Measurements from ENCODE around the gene USP6NL. TPM values are rescaled to one million over a fixed set of nuclear protein-coding genes. Genes with fewer than 3 reads are reported as not detected.

Gene USP6NL
- polyA plus RNA-seq, 4 donors, result 4.1 to 18.1 (median 6.5) TPM

GRCh38 chr10:11449761-11450160, 161.7 kb downstream of the USP6NL start:
- Histone ChIP-seq H3K9me3 (ENCODE audit: control insufficient read depth in 2 of 2, insufficient read depth in 1 of 2, low read depth in 1 of 2, low read length in 1 of 2) (no peaks in the 10 kb centered on the region), H3K27ac (ENCODE audit: low read depth in 1 of 3, low read length in 2 of 3) (no peak overlapping the region), H3K4me3 (ENCODE audit: low read depth in 1 of 3, low read length in 3 of 3) (no peak overlapping the region), H3K4me1 (ENCODE audit: control insufficient read depth in 3 of 3, insufficient read depth in 2 of 3, low read depth in 1 of 3, low read length in 2 of 3) (no peaks in the 10 kb centered on the region), H3K27me3 (ENCODE audit: control insufficient read depth in 3 of 3, insufficient read depth in 3 of 3, low read length in 3 of 3) (peaks cover 0 to 4% (median 0%) of the 10 kb centered on the region in 3 donors), H3K36me3 (ENCODE audit: control insufficient read depth in 3 of 3, insufficient read depth in 2 of 3, low read depth in 1 of 3, low read length in 3 of 3) (no peaks in the 10 kb centered on the region)
- 78 to 83% (median 79%) methylated on average over 8 of the region's 8 CpGs for WGBS, 3 donors
- DNase-seq (no peak), FAIRE-seq (no peak)

GRCh38 chr10:11448545-11449244, 162.8 kb downstream of the USP6NL start:
- H3K9me3 ChIP-seq (ENCODE audit: control insufficient read depth in 2 of 2, insufficient read depth in 1 of 2, low read depth in 1 of 2, low read length in 1 of 2), result no peaks in the 10 kb centered on the region
- H3K4me1 ChIP-seq (ENCODE audit: control insufficient read depth in 3 of 3, insufficient read depth in 2 of 3, low read depth in 1 of 3, low read length in 2 of 3), result no peaks in the 10 kb centered on the region
- 18 to 56% (median 32%) methylated on average over 12 of the region's 12 CpGs for WGBS, 3 donors
- DNase-seq (no peak), FAIRE-seq (no peak)
- peak overlapping the region in 1 of 3 donors; percentile 46 for H3K27ac ChIP-seq (ENCODE audit: low read depth in 1 of 3, low read length in 2 of 3)
- no peak overlapping the region for H3K4me3 ChIP-seq (ENCODE audit: low read depth in 1 of 3, low read length in 3 of 3)
- peaks cover 0 to 4% (median 0%) of the 10 kb centered on the region in 3 donors for H3K27me3 ChIP-seq (ENCODE audit: control insufficient read depth in 3 of 3, insufficient read depth in 3 of 3, low read length in 3 of 3)
- H3K36me3 ChIP-seq (ENCODE audit: control insufficient read depth in 3 of 3, insufficient read depth in 2 of 3, low read depth in 1 of 3, low read length in 3 of 3), result no peaks in the 10 kb centered on the region

- FAIRE-seq (no peak), DNase-seq (no peak)
- peaks cover 0 to 4% (median 0%) of the 10 kb centered on the region in 3 donors for H3K27me3 ChIP-seq (ENCODE audit: control insufficient read depth in 3 of 3, insufficient read depth in 3 of 3, low read length in 3 of 3)
- no peak overlapping the region for H3K27ac ChIP-seq (ENCODE audit: low read depth in 1 of 3, low read length in 2 of 3)
- H3K36me3 ChIP-seq (ENCODE audit: control insufficient read depth in 3 of 3, insufficient read depth in 2 of 3, low read depth in 1 of 3, low read length in 3 of 3), result no peaks in the 10 kb centered on the region
- no peaks in the 10 kb centered on the region for H3K9me3 ChIP-seq (ENCODE audit: control insufficient read depth in 2 of 2, insufficient read depth in 1 of 2, low read depth in 1 of 2, low read length in 1 of 2)
- no peak overlapping the region for H3K4me3 ChIP-seq (ENCODE audit: low read depth in 1 of 3, low read length in 3 of 3)
- no peaks in the 10 kb centered on the region for H3K4me1 ChIP-seq (ENCODE audit: control insufficient read depth in 3 of 3, insufficient read depth in 2 of 3, low read depth in 1 of 3, low read length in 2 of 3)
- 21 to 50% (median 22%) methylated on average over 8 of the region's 8 CpGs for WGBS, 3 donors
These were observed 163.3 kb downstream of the USP6NL start for GRCh38 chr10:11448190-11448544.

GRCh38 chr10:11447586-11447985, 163.9 kb downstream of the USP6NL start:
- Histone ChIP-seq H3K4me3 (ENCODE audit: low read depth in 1 of 3, low read length in 3 of 3) (no peak overlapping the region), H3K36me3 (ENCODE audit: control insufficient read depth in 3 of 3, insufficient read depth in 2 of 3, low read depth in 1 of 3, low read length in 3 of 3) (no peaks in the 10 kb centered on the region), H3K27ac (ENCODE audit: low read depth in 1 of 3, low read length in 2 of 3) (no peak overlapping the region), H3K9me3 (ENCODE audit: control insufficient read depth in 2 of 2, insufficient read depth in 1 of 2, low read depth in 1 of 2, low read length in 1 of 2) (no peaks in the 10 kb centered on the region), H3K27me3 (ENCODE audit: control insufficient read depth in 3 of 3, insufficient read depth in 3 of 3, low read length in 3 of 3) (peaks cover 0 to 4% (median 0%) of the 10 kb centered on the region in 3 donors), H3K4me1 (ENCODE audit: control insufficient read depth in 3 of 3, insufficient read depth in 2 of 3, low read depth in 1 of 3, low read length in 2 of 3) (no peaks in the 10 kb centered on the region)
- DNase-seq (no peak), FAIRE-seq (no peak)
- 22 to 65% (median 40%) methylated on average over 9 of the region's 9 CpGs for WGBS, 3 donors

GRCh38 chr10:11446864-11447263, 164.6 kb downstream of the USP6NL start:
- FAIRE-seq, result no peak
- H3K4me3 ChIP-seq (ENCODE audit: low read depth in 1 of 3, low read length in 3 of 3), result no peak overlapping the region
- H3K36me3 ChIP-seq (ENCODE audit: control insufficient read depth in 3 of 3, insufficient read depth in 2 of 3, low read depth in 1 of 3, low read length in 3 of 3), result no peaks in the 10 kb centered on the region
- H3K9me3 ChIP-seq (ENCODE audit: control insufficient read depth in 2 of 2, insufficient read depth in 1 of 2, low read depth in 1 of 2, low read length in 1 of 2), result no peaks in the 10 kb centered on the region
- 80 to 92% (median 90%) methylated on average over 4 of the region's 4 CpGs for WGBS, 3 donors
- H3K27ac ChIP-seq (ENCODE audit: low read depth in 1 of 3, low read length in 2 of 3), result no peak overlapping the region
- peaks cover 0 to 4% (median 0%) of the 10 kb centered on the region in 3 donors for H3K27me3 ChIP-seq (ENCODE audit: control insufficient read depth in 3 of 3, insufficient read depth in 3 of 3, low read length in 3 of 3)
- no peak for DNase-seq
- no peaks in the 10 kb centered on the region for H3K4me1 ChIP-seq (ENCODE audit: control insufficient read depth in 3 of 3, insufficient read depth in 2 of 3, low read depth in 1 of 3, low read length in 2 of 3)

GRCh38 chr10:11446133-11446532, 165.3 kb downstream of the USP6NL start:
- Histone ChIP-seq H3K36me3 (ENCODE audit: control insufficient read depth in 3 of 3, insufficient read depth in 2 of 3, low read depth in 1 of 3, low read length in 3 of 3) (no peaks in the 10 kb centered on the region), H3K4me1 (ENCODE audit: control insufficient read depth in 3 of 3, insufficient read depth in 2 of 3, low read depth in 1 of 3, low read length in 2 of 3) (no peaks in the 10 kb centered on the region), H3K4me3 (ENCODE audit: low read depth in 1 of 3, low read length in 3 of 3) (no peak overlapping the region), H3K27ac (ENCODE audit: low read depth in 1 of 3, low read length in 2 of 3) (no peak overlapping the region), H3K9me3 (ENCODE audit: control insufficient read depth in 2 of 2, insufficient read depth in 1 of 2, low read depth in 1 of 2, low read length in 1 of 2) (no peaks in the 10 kb centered on the region), H3K27me3 (ENCODE audit: control insufficient read depth in 3 of 3, insufficient read depth in 3 of 3, low read length in 3 of 3) (peaks cover 0 to 4% (median 0%) of the 10 kb centered on the region in 3 donors)
- WGBS, 3 donors, result 78 to 81% (median 79%) methylated on average over 5 of the region's 5 CpGs
- no peak for DNase-seq
- no peak for FAIRE-seq

GRCh38 chr10:11444531-11445228, 166.8 kb downstream of the USP6NL start:
- no peaks in the 10 kb centered on the region for H3K36me3 ChIP-seq (ENCODE audit: control insufficient read depth in 3 of 3, insufficient read depth in 2 of 3, low read depth in 1 of 3, low read length in 3 of 3)
- no peak for DNase-seq
- 75 to 79% (median 77%) methylated on average over 24 to 27 of the region's 27 CpGs for WGBS, 3 donors
- H3K27ac ChIP-seq (ENCODE audit: low read depth in 1 of 3, low read length in 2 of 3), result no peak overlapping the region
- FAIRE-seq, result no peak
- H3K9me3 ChIP-seq (ENCODE audit: control insufficient read depth in 2 of 2, insufficient read depth in 1 of 2, low read depth in 1 of 2, low read length in 1 of 2), result no peaks in the 10 kb centered on the region
- H3K4me3 ChIP-seq (ENCODE audit: low read depth in 1 of 3, low read length in 3 of 3), result no peak overlapping the region
- no peaks in the 10 kb centered on the region for H3K4me1 ChIP-seq (ENCODE audit: control insufficient read depth in 3 of 3, insufficient read depth in 2 of 3, low read depth in 1 of 3, low read length in 2 of 3)
- peaks cover 0 to 4% (median 0%) of the 10 kb centered on the region in 3 donors for H3K27me3 ChIP-seq (ENCODE audit: control insufficient read depth in 3 of 3, insufficient read depth in 3 of 3, low read length in 3 of 3)

- peaks cover 0 to 4% (median 0%) of the 10 kb centered on the region in 3 donors for H3K27me3 ChIP-seq (ENCODE audit: control insufficient read depth in 3 of 3, insufficient read depth in 3 of 3, low read length in 3 of 3)
- no peak for FAIRE-seq
- DNase-seq, result no peak
- H3K27ac ChIP-seq (ENCODE audit: low read depth in 1 of 3, low read length in 2 of 3), result no peak overlapping the region
- no peaks in the 10 kb centered on the region for H3K36me3 ChIP-seq (ENCODE audit: control insufficient read depth in 3 of 3, insufficient read depth in 2 of 3, low read depth in 1 of 3, low read length in 3 of 3)
- H3K4me1 ChIP-seq (ENCODE audit: control insufficient read depth in 3 of 3, insufficient read depth in 2 of 3, low read depth in 1 of 3, low read length in 2 of 3), result no peaks in the 10 kb centered on the region
- WGBS, 3 donors, result 91 to 94% (median 92%) methylated on average over 10 to 11 of the region's 11 CpGs
- H3K4me3 ChIP-seq (ENCODE audit: low read depth in 1 of 3, low read length in 3 of 3), result no peak overlapping the region
- H3K9me3 ChIP-seq (ENCODE audit: control insufficient read depth in 2 of 2, insufficient read depth in 1 of 2, low read depth in 1 of 2, low read length in 1 of 2), result no peaks in the 10 kb centered on the region
These were observed 167.3 kb downstream of the USP6NL start for GRCh38 chr10:11444155-11444530.
